Ureter (tissue), 1 donor: Measurements from ENCODE around the gene CDKN1B. TPM values are rescaled to one million over a fixed set of nuclear protein-coding genes. Genes with fewer than 3 reads are reported as not detected.
"Not testable (repeated sequence)": the region's sequence is repeated elsewhere in the genome, so short reads cannot be mapped to it uniquely, and the experiment has no call there.

ENCODE experiments used
- DNase-seq: peaks from one replicate; pipeline ENCODE4 v3.0.0-alpha.2; 2020; ENCODE audit warnings: low spot score
- total RNA-seq: library from RNA; stranded (reverse); gene quantifications from one replicate; pipeline ENCODE4 v1.2.4, GENCODE V29; 2023
- donor health status: DM: yes; HTN: yes; CAD: no.

CDKN1B gene
- total RNA-seq, 1 donor from 2014 or later = 52.8 TPM

DNA sequence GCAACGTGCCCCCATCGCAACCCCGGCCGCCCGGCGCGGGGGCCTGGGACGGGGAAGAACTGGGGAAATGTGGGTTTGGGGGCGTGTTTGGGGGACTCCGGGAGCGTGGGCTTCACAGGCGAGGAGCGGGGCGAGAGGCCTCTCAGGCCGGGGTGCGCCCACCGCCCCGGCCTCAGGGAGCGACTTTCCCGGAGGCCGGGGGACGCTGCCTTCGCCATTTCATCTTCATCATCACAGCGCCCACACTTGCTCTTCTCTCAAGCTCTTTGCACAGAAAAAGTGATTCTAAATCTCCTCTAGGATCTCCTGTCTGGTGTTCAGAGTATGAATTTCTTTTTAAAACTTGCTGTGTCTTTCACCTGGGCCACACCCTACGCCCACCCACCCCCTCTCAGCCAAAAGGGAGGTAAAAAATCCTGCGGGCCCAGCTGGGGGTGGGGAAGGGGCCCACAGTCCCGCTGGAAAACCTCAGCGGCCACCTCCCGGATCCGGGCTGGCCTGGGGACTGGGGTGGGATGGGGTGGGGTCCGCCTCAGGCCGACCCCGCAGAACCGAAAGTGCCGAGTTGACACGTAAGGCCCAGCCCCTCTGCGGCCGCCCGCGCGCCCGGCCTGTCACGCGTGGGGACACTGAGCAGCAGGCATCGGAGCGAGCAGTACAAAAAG is 7.4 kb downstream of the CDKN1B start:
- DNase-seq = peak; percentile 48

DNA sequence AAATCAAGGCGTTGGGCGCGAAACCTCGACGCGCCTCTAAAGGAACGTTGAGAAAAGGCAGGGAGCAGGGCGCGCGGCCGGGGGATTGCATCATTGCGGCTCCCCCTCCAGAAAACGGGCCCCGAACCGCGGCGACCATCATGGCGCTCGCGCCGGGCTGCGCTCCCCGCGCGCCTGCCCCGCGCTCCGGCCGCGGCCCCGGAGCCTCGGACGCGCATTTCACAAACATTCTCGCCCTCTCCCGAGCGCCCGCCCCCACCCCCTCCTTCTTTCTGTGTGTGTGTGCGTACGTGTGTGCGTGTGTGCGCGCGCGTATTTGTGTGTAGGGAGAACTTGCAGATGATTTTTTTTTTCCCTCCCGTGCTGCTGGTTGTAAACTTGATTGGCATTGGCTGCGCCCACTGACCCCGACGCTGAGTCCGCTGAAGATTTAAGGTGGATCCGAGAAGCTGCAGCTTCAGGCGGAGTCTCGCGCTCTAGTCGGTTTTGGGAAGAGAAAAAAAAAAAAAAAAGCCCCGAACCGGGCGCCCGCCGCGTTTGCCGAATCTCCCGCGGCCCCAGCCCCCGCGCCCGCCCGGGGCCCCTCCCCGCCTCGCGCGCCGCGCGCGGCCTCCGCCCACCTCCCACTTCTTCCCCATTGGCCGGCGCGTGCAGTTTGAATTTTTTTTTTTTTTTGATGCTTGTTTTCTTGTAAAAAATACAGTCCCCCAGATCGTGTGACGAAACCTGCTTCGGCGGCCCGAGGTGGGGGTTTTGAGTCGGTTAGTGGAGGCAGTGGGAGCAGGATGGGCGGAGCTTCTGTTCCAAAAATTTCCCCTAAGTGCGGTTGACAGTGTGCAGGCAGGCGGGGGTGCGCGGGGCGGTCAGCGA is 8.2 kb downstream of the CDKN1B start:
- peak; percentile 94 for DNase-seq

DNA sequence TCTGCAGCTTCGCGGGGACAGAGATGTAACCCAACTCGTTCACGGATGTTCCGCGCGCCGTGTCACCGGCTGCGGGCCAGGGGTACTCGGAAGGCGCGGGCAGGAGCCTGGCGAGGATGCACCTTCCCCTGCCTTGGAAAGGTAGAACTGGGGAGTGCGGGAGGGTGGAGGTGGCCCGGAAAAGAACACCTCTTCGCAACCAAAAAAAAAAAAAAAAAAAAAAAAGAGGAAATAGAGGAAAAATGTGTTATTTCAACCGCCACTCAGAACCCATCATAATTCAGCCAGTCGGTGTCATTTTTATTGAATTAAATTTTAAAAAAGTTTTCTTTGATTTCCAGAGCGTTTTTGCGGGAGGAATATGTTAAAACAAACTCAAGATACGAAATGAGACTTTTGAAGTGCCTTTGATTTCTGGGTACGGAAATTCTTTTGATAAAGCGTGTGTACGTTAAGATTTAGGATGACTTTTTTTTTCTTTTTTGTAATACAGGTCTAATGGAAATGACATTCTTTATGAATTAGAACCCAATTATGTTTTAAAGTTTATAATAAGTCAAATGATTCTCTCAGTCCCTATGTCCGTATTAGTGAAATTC is 8.9 kb downstream of the CDKN1B start:
- no peak for DNase-seq

DNA sequence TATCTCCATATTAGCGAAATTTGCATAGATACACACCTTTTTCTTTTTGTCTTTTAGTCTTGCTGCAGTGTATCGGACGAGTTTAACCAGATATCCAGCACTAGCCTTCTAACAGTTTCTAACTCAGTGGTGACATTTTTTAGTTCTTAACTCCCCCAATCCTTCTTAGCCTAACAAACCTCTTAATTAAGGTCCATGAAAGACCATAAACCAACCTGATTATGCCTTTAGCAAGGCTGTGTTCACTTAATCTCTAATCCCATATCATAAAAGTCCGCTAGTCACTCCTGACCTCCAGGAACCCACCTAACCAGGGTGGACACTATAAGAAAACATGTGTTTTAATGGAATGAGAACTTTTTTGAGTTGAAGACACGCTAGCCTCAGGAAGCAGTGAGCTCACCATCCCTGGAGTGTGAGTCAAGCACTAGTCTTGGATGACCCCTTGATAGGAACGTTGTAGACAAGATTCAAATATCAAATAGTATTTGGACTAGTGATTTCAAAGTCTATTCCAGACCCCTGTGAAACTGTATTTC is 9.5 kb downstream of the CDKN1B start:
- DNase-seq = no peak

DNA sequence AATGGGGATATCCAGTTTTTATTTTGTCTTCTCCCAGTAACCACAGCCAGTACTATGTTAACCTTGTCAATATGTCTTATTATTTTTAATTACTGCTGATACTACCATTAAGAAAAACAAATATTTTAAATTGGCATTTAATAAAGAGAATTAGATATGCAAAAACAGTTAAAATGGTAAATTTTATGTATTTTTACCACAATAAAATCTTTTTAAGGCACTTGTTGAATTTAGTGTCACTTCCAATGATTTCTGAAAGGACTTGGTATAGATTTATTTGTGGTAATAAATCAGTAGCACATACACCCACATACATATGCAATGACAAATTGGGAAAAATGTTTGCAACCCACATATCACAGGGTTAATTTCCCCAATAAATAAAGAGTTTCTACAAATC is 14.0 kb downstream of the CDKN1B start:
- no peak for DNase-seq

DNA sequence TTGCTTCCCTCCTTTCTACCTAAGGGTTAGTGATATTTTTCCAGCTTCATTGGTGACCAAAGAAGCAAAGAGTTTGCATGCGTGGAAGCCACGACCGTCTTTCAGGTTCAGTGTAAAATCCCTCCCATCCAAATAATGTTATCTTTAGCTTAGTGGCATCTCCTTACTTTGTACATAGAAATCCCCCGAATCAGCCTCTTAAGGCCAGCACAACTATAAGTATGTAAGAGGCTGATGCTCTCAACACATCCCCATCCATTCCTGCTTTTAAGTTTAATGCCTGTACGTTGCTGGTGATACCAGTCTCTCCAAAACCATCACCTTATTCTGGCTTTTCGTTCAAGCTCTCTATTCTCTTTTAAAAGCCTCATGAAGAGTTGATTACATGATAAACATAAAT is 14.6 kb downstream of the CDKN1B start:
- no peak for DNase-seq

DNA sequence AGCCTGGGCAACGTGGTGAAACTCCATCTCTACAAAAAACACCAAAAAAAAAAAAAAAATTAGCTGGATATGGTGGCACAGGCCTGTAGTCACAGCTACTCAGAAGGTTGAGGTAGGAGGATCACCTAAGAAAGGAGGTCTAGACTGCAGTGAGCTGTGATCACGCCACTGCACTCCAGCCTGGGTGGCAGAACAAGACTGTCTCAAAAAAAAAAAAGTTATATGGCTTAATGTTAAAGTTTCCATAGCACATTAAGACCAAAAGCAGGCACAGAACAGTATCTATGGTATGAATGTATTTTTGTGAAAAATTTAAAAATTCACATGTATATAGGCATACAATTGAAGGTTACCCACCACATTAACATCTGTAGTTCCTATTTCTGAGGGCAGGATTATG is 15.9 kb downstream of the CDKN1B start:
- DNase-seq = no peak

DNA sequence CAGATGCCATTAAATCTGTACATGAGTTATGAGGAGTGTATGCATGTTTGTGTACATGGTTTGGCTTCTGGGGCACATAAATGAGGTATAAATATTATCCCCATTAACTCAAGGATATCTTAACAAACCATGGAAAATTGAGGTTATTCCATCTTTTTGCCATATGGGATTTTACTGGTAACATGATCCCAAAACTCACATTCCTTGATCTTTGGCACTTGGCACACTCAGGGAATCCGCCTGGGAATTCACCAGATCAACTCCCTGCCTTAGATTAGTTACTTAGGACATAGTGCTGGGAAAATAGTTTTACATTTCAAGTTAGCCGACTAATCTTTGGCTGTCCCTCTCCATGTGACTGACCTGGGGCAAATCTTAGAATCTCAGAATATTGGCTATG is 16.9 kb downstream of the CDKN1B start:
- DNase-seq = no peak

DNA sequence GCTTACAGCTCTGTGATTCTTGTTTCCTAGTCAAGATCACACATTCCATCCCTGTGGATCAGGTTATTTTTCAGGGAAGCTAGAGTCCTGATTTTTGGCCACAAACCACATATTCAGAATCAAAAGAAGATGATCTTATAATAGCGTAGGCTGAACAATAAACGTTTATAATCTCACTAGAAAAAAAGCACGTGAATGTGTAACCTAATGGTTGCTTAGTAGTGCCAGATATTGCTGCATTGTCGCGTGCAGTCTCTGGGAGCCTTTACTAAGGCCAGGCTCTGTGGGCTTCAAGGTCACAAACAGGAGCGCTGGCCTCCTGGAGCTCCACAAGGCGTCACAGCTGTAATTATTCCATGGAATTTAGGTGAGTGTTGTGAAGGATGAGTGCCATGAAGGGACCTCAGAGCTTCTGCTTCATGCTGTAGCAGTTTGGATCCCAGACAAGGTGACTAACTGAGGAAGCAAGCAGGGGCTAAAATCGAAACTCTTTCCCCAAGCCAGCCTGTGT is 17.4 kb downstream of the CDKN1B start:
- no peak for DNase-seq

DNA sequence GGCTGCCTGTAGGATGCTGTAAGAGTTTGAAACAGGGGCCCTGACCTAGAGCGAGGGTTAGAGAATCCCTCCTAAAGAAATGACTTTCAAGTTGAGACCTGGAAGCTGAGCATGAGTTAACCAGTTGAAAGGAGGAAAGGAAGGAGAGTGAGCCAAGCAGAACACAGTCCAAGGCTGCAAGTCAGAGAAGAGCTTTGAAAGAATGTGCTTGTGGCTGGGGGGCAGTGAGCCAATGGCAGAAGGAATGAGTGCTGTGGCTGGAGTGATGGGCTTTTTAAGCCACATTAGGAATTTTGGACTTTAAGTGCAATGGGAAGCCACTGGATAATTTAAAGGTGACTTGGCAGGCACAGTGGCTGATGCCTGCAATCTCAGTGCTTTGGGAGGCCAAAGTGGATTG is 18.1 kb downstream of the CDKN1B start:
- no peak for DNase-seq

DNA sequence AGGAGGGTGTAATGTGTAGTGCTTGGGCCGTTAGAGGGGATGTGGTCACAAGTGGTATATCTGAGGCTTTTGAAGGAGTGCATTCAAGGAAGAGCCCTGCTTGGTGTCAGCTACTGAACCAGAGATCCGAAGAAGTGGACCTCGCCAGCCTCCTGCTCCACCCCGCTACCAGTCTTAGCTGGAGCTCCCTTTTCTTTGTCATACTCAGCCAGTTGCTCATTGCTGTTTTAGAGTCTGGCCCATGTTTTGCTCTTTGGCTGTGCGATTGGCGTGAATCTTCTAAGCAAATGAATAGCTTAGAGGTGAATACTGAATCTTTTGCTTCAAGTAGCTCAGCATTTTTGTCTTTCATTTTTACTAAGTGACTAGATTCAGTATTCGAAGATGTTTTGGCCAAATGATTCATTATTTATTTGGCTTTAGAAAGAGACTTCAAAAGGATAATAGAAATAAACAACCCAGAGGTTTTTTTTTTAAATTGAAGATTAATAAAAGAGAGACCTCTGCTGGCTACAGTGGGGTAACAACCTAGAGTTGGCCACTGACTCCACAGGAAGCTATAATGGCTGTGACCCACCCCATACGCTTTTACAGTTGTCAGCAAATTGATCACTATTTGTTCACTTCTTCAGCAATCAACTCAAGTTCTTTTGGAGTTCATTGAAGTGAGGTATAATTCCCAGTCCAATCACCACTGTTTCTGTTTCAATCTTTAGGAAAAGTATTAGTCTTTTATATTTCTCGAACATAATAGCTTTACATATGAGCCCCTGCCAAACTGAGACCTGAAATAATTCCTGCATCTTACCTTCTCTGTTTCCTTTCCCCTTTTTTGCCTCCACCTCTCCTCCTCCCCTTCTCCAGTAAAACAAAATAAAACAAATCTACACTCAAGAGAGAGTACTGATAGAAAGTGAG is 19.9 kb downstream of the CDKN1B start:
- DNase-seq = no peak

DNA sequence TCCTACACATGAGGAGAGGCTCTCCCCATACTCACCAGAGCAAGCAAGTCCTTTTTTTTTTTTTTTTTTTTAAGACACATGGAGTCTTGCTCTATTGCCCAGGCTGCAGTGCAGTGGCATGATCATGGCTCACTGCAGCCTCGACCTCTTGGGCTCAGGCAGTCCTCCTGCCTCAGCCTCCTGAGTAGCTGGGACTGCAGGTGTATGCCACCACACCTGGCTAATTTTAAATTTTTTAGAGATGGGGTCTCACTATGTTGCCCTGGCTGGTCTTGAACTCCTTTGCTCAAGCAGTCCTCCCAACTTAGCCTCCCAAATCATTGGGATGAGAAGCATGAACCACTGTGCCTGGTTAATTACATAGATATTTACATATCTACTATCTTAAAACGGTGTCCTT is 21.0 kb downstream of the CDKN1B start:
- DNase-seq = not testable (repeated sequence)

DNA sequence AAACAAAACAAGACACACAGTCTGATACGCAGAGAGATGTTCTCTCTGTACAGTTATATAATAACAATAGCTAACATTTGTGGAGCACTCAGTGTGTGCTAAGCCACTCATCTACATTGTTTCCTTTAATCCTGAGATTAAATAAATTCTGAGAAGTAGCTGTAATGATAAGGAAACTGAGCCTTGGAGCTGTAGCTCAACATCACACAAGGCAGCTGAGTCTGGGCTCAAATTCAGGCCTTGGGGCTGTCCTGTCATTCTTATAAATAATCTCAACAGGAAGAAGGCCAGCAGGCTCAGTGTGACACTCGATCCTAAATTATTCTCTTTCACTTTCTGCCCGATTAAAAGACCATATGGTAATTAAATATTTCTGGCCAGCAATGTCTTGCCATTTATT is 24.5 kb downstream of the CDKN1B start:
- DNase-seq = no peak

DNA sequence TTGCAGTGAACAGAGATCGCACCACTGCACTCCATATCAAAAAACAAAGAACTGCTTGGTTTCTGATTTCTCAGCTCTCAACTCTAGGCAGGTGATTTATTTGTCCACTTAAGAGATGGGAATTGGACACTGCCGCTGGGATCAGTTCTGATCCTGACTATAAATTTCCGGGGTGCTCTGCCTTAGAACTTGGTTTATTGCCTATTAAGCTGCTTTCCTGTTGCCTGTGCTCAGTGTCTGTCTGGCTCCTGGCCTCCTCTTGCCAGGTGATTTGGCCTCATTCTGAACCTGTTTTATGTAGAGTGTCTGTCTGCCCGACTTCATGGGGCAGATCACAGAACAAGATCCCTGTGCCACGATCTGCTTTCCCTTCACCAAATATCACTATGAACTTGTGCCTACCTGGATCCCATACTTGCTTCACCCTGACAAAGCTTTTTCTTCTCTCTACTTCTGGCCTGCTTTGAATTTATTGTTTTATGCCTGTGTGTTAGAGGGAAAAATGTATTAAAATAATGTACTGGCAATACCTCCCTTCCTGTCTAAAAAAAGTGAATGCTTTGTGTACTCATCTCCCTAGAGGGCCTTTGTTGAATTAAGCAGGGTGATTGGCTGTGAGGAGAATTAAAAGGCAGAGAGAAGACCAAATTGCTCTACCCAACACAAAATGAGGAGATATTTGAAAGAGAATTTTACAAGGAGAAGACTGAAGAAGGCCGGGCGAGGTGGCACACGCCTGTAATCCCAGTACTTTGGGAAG is 27.6 kb downstream of the CDKN1B start:
- no peak for DNase-seq

DNA sequence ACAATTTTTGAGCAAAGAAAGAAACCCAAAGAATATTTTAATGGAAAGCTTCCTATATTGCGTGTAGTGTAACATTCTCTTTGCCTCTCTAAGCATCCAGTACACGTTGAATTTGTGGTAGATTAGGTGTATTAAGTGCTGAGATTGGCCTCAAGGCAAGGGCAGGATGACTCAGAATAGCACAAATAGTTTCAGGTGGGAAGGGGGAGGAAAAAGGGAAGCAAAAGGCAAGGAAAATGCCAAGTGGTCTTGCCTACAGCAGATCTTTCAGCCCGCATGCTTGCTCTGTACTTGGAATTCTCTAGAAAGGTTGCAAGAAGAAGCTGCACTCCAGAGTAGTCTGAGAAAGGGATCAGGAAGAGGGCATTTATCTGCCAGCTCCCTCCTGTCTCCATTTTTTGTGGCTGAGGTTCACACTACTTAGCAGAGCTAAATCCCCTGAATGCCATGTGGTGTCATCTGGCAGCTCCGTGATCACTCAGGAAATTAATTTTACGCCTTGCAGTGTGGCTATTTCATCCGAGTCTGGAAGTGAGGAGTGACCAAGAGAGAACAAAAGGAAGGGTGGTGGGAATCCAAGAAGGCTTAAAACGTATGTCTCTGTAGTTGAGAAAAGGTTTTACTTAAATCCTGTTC is 28.5 kb downstream of the CDKN1B start:
- no peak for DNase-seq

DNA sequence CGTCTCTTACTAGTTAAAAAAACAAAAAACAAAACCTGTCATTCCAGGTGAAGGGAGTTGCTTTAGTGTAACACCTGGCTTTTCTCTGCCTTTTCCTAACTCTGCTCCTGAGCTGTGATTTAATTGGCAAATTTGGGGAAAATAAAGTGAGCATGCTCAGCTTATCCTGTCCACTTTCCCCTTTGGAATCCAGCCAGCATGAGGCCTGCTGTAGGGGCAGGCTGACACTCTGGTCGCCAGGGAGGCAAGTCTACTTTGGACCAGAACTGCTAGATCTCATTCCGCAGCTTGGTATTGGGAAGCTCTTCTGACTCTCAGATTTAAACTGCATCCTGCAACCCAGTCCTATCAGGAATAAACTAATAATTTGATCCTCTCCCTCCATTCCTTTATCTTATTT is 30.1 kb downstream of the CDKN1B start:
- DNase-seq = no peak

DNA sequence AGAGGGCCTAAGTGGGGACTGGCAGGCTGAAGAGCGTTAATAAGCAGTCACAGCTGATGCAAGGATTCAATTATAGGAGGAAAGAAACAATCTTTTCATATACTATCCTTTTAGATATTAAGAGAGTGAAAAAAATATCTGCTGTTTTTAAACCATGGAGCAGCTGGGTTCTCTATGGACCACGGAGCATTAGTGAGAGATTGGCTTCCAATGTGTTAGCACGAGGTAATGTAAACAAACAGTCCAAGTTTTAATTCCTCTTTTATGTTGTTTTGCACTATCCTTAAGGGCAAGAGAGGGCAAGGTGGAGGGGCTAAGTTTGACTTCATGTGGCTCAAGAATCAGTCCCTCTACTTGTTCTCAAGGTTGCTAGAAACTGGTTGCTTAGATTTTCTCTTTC is 30.9 kb downstream of the CDKN1B start:
- no peak for DNase-seq

DNA sequence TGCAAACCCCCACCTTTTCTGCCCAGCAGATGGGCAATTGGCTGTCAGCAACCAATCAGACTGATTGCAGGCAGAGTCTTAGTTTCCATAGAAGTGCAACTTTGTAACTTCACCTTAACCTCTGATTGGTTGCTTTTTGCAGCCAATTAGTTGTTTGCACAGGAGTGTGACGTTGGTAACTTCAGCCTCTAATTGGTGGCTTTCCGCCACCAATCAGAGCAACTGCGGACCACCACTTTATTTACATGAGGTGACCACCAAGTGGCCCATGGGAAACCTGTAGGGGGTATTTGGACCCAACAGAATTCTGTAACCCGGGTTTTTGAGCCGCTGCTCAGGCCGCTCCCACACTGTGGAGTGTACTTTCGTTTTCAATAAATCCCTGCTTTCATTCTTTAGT is 32.3 kb downstream of the CDKN1B start:
- DNase-seq = no peak

DNA sequence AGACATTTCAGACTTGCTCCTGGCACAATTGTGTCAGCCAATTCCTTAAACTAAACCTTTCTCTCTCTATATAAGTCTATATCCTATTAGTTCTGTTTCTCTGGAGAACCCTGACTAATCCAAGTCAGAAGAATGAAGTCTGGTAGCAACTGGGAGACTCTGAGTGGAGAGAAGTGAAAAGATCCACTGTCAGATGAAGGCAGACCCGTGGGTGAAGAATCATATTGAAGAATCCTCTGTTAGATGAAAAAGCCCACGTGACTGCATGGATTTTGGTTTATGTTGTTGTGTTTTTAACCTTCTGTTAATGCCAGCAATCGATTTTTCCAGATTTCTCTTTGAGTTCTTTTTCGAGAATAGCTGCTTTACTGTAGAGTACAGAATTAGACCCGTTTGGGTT is 38.8 kb downstream of the CDKN1B start:
- no peak for DNase-seq

DNA sequence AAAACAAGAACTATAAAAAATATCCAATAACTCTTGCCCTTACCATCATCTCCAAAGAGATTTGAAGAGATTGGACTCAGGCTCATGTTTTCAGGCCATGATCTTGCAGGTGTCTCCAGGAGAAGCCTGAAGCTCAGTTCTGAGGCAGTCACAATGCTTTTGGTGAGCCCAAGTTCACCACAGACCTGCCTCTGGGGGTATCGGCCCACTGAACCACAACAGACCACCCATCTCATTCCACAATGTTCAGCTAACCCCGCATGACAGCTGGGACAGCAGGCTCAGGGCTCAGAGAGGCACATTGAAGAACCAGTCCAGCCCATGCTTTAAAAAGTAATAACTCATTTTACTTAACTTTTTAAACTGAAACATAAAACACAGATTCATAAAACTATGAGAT is 40.0 kb downstream of the CDKN1B start:
- no peak for DNase-seq
